Measurements from ENCODE around the gene MADCAM1. TPM values are rescaled to one million over a fixed set of nuclear protein-coding genes. Genes with fewer than 3 reads are reported as not detected.
A peak's percentile ranks its signal among the peaks of the same experiment; 100 is the strongest.

The MADCAM1 gene
- total RNA-seq, 1 experiment from 2014 or later = 0.12 TPM

- no peak for DNase-seq (ENCODE audit: low read depth)
Observed at GRCh38 chr19:508204-509150, 12.2 kb downstream of the MADCAM1 start.

- peak; percentile 71 for DNase-seq (ENCODE audit: low read depth)
Observed at GRCh38 chr19:510606-511100, 14.4 kb downstream of the MADCAM1 start.

- no peak for DNase-seq (ENCODE audit: low read depth)
Observed at GRCh38 chr19:511101-511851, 15.0 kb downstream of the MADCAM1 start.

- no peak for DNase-seq (ENCODE audit: low read depth)
Observed at GRCh38 chr19:512547-513365, 16.5 kb downstream of the MADCAM1 start.

GRCh38 chr19:513368-514165 lies 17.3 kb downstream of the MADCAM1 start:
- no peak for DNase-seq (ENCODE audit: low read depth)

GRCh38 chr19:514166-514663 lies 17.9 kb downstream of the MADCAM1 start:
- DNase-seq (ENCODE audit: low read depth) = no peak

- DNase-seq (ENCODE audit: low read depth) = no peak
Observed at GRCh38 chr19:517721-518597, 21.7 kb downstream of the MADCAM1 start.

- DNase-seq (ENCODE audit: low read depth) = no peak
Observed at GRCh38 chr19:518598-519231, 22.4 kb downstream of the MADCAM1 start.

- DNase-seq (ENCODE audit: low read depth) = no peak
Observed at GRCh38 chr19:519449-519865, 23.2 kb downstream of the MADCAM1 start.

GRCh38 chr19:522726-523125 lies 26.4 kb downstream of the MADCAM1 start:
- no peak for DNase-seq (ENCODE audit: low read depth)

GRCh38 chr19:524062-524674 lies 27.9 kb downstream of the MADCAM1 start:
- peak; percentile 59 for DNase-seq (ENCODE audit: low read depth)

GRCh38 chr19:525029-525428 lies 28.7 kb downstream of the MADCAM1 start:
- DNase-seq (ENCODE audit: low read depth) = no peak

- DNase-seq (ENCODE audit: low read depth) = no peak
Observed at GRCh38 chr19:525857-526419, 29.7 kb downstream of the MADCAM1 start.

- no peak for DNase-seq (ENCODE audit: low read depth)
Observed at GRCh38 chr19:530134-531008, 34.1 kb downstream of the MADCAM1 start.

GRCh38 chr19:531009-531752 lies 34.9 kb downstream of the MADCAM1 start:
- DNase-seq (ENCODE audit: low read depth) = peak; percentile 73

GRCh38 chr19:531753-532560 lies 35.7 kb downstream of the MADCAM1 start, which contains the start of gene CDC34:
CDC34 (plus strand) TSS chr19:531760; CDS start chr19:531932, 172 bp downstream.
- DNase-seq (ENCODE audit: low read depth) = no peak

All from RPMI7951 (cell line).